Hematopoietic multipotent progenitor cell treated with erythropoietin and hydrocortisone succinate and interleukin-3 and kit ligand, for 17 days (in vitro differentiated cells): ENCODE measurements around the gene DGKZ.
"Not testable (repeated sequence)": the region's sequence is repeated elsewhere in the genome, so short reads cannot be mapped to it uniquely, and the experiment has no call there.

Experiments used
- DNase-seq: peaks from one replicate; pipeline ENCODE4 v3.0.0-alpha.2; 2015; ENCODE audit warnings: low spot score

DGKZ gene

GRCh38 chr11:46367916-46368267 lies 20.6 kb downstream of the DGKZ start:
- DNase-seq, result no peak

DNA sequence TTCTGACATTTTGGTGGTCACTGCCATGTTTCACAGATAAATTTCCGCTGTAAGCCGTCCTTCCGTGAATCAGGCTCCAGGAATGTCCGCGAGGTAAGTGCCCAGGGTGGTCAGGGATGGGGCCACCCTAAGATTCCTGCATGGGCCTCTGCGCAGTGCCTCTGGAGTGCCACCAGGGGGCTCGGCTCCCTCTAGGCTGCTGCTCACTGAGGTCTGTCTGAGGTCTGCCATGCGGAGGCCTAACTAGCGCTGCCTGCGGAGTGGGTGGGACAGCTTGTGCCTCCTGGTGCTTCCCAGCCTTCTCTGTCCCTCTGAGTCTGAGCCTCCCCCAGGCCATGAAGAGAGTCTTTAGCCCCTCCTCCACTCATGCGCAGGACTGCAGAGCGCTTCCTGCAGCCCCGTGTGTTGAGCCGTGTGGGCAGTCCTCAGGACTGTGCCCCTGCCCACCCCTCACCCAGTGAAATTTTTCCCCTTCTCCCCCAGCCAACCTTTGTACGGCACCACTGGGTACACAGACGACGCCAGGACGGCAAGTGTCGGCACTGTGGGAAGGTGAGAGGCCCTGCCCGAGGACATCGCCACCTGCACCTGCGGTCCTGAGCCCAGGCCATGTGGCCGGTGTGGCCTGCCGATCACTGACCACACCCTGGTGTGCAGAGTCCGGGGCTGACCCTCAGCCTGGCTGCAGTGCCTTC lies 22.3 kb downstream of the DGKZ start:
- DNase-seq, result peak; percentile 56

DNA sequence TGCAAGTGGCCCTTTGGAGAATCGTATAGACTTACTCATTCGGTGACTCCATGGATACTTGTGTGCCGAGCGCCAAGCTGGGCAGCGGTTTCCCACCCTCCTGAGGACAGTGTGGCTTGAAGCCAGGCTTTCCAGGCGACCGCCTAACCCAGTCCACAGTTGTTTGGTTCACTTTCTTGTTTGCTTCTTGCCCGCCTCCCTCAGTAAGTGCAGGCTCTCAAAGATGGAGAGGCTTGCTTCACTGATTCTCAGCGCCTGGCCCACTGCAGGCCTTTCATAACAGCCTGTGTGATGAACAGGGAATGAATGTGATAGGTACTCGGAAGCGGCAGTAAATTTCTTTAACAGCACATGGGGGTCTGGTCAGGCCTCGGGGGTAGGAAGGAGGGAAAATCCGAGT lies 23.0 kb downstream of the DGKZ start:
- DNase-seq, result no peak

DNA sequence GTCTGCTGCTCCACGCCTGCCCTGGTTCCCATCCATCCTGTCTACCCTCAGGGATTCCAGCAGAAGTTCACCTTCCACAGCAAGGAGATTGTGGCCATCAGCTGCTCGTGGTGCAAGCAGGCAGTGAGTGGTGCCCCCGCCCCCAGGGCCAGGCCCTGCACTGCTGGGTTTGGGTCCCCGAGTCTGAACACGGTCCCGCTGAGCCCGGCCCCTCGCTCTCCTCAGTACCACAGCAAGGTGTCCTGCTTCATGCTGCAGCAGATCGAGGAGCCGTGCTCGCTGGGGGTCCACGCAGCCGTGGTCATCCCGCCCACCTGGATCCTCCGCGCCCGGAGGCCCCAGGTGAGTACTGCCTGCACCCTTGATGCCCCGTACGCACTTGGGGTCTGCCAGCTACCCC lies 24.0 kb downstream of the DGKZ start:
- not testable (repeated sequence) for DNase-seq

- no peak for DNase-seq
Measured at GRCh38 chr11:46372086-46372485, 24.8 kb downstream of the DGKZ start.

DNA sequence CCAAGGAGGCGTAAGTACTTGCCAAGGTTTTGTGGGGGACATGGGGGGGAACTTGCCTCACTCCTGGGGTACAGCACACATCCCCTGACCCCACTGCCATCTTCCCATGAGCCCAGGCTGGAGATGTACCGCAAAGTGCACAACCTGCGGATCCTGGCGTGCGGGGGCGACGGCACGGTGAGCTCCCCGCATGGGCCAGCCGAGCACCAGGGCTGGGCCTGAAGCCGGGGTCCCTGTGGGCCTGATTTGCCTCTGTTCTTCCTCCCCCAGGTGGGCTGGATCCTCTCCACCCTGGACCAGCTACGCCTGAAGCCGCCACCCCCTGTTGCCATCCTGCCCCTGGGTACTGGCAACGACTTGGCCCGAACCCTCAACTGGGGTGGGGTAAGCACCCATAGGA lies 25.2 kb downstream of the DGKZ start:
- DNase-seq, result not testable (repeated sequence)

- DNase-seq, result no peak
Measured at GRCh38 chr11:46373787-46374740, 26.8 kb downstream of the DGKZ start.

GRCh38 chr11:46374815-46375214 lies 27.6 kb downstream of the DGKZ start:
- DNase-seq, result no peak

- DNase-seq, result no peak
Measured at GRCh38 chr11:46375392-46376101, 28.3 kb downstream of the DGKZ start.

- no peak for DNase-seq
Measured at GRCh38 chr11:46376258-46377050, 29.2 kb downstream of the DGKZ start.

DNA sequence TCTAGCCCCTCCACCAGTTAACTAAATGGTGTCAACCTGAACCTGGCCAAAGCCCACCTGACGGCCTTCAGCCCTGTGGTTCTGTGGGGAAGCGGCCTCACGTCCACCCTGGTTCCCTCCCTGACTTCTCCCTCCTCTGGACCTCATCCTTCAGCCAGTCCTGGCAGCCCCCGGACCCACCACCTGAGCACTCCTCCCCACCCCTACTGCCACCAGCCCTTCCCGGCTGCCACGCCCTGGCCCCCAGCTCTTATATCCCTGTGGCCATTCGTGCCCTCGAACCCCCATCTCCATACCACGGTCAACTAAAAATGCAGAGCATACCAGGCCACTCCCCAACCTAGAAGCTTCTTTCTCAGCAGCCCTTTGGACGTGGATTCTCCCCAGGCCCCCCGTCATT lies 30.0 kb downstream of the DGKZ start:
- no peak for DNase-seq

DNA sequence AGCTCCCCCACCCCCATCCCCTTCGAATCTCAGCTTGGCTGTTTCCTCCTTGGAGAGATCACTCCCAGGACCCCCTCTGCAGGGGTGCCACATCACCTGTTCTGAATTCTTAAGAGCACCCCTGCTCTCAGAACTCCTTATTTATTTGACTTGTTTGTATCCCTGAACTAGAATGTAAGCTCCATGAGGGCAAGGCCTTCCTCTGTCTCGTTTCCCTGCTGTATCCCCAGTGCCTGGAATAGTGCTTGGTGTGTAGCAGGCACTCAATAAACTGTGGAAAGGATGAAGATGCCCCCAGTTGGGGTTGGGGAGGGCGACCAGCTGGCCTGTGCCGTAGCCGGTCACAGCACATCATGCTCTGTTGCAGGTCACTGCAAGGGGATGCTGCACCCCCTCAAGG lies 30.6 kb downstream of the DGKZ start:
- no peak for DNase-seq

DNA sequence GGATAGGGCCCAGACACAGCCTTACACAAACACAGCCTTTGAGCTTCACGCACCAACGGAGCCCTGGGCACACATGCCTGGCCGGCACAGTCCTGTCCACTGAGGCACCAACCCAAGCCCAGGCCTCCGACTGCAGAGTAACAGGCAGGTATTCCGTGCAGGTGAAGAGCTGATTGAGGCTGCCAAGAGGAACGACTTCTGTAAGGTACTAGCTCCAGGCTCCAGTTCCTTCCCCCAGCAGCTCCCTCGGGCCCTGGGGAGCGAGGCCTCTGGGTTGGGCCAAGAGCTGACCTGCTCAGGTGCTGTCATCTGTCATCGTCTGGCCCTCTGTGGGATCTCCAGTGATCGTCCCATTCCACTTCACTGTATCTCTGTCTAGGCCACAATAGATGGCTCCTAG lies 31.0 kb downstream of the DGKZ start:
- DNase-seq, result no peak

- no peak for DNase-seq
Measured at GRCh38 chr11:46378811-46379481, 31.7 kb downstream of the DGKZ start.

GRCh38 chr11:46379482-46380293 lies 32.4 kb downstream of the DGKZ start:
- not testable (repeated sequence) for DNase-seq

GRCh38 chr11:46380340-46381047 lies 33.2 kb downstream of the DGKZ start:
- no peak for DNase-seq

GRCh38 chr11:46381048-46381818 lies 34.0 kb downstream of the DGKZ start, which contains the start of gene MDK:
TSS of gene MDK (plus strand) at chr11:46381669. CDS start at chr11:46382058, 389 bp downstream.
- DNase-seq, result no peak

DNA sequence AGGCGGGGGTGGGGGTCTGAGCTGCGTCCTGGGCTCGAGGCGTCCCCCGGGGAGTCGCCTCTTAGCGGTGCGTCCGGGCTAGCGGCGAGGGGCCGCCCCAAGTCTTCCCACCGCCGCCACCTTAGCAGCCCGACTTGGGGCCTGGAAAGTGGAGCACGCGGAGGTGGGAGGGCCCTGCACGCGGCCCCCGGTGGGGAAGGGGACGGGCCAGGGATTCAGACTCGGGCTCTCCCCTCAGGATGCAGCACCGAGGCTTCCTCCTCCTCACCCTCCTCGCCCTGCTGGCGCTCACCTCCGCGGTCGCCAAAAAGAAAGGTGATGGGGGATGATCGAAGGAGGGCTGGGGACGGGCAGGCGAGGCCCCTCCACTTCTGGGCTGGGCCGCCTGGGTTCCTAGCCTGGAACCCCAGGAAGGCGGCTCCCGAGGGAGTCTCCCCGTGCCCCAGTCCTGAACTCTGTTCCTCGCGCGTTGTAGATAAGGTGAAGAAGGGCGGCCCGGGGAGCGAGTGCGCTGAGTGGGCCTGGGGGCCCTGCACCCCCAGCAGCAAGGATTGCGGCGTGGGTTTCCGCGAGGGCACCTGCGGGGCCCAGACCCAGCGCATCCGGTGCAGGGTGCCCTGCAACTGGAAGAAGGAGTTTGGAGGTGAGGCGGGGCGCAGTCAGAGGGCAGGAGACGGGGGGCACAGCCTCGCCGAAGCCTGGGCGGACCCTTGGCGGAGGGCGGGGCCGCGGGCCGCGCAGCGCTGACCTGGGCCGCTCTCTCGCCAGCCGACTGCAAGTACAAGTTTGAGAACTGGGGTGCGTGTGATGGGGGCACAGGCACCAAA lies 34.8 kb downstream of the DGKZ start:
- DNase-seq, result no peak
